MCF 10A (cell line): ENCODE data around the gene ZNF501. TPM values are rescaled to one million over a fixed set of nuclear protein-coding genes. Genes with fewer than 3 reads are reported as not detected.

Experiments
- BruUV-seq: library from RNA; stranded (reverse); fragments of 400-500 nt; replicated peaks from 2 replicates; lab custom pipeline; 2021; lab: Mats Ljungman, UMichigan
- CTCF ChIA-PET: fragments of 300-600 bp; sonication (Branson Sonifier 250); formaldehyde crosslinking; extraction: SDS; loops from one replicate; lab custom pipeline; 2021; ENCODE audit warnings: antibody characterized with exemption, inconsistent platforms; lab: Yijun Ruan, JAX
- POLR2A ChIA-PET: fragments of 300-600, 350-650 bp; sonication (Branson Sonifier 250); formaldehyde crosslinking; extraction: SDS; loops from one replicate; lab custom pipeline; 2020; ENCODE audit warnings: antibody characterized with exemption, inconsistent platforms; lab: Yijun Ruan, JAX
- DNase-seq: peaks from one replicate; pipeline ENCODE4 v3.0.0-alpha.2; 2018; ENCODE audit not compliant: unreplicated experiment
- H3K27ac Mint-ChIP-seq: one replicate; pipeline ENCODE4 v1.8.0; 2022; ENCODE audit warnings: mild to moderate bottlenecking, low read depth, mixed read lengths; ENCODE audit not compliant: unreplicated experiment
- H3K27me3 Mint-ChIP-seq: one replicate; pipeline ENCODE4 v1.8.0; 2022; ENCODE audit warnings: mixed read lengths; ENCODE audit not compliant: insufficient read depth, unreplicated experiment
- H3K36me3 Mint-ChIP-seq: one replicate; pipeline ENCODE4 v1.8.0; 2022; ENCODE audit warnings: mild to moderate bottlenecking, moderate library complexity, mixed read lengths; ENCODE audit not compliant: insufficient read depth, unreplicated experiment
- H3K4me1 Mint-ChIP-seq: one replicate; pipeline ENCODE4 v1.8.0; 2022; ENCODE audit warnings: mixed read lengths; ENCODE audit not compliant: insufficient read depth, unreplicated experiment
- H3K4me3 Mint-ChIP-seq: one replicate; pipeline ENCODE4 v1.8.0; 2022; ENCODE audit warnings: mild to moderate bottlenecking, moderate library complexity, mixed read lengths; ENCODE audit not compliant: unreplicated experiment
- H3K9me3 Mint-ChIP-seq: one replicate; pipeline ENCODE4 v1.8.0; 2022; ENCODE audit warnings: mixed read lengths; ENCODE audit not compliant: unreplicated experiment
- CTCF ChIP-seq: fragments of 200-600 bp; IDR thresholded peaks from one replicate; pipeline ENCODE4 v1.8.0; 2022; ENCODE audit warnings: antibody characterized with exemption, mild to moderate bottlenecking; ENCODE audit not compliant: unreplicated experiment
- intact Hi-C: fragments of 100-400 bp; cut with micrococcal nuclease; formaldehyde crosslinking; loops from 2 replicates; pipeline ENCODE4 v1.14.1; 2022
- total RNA-seq: library from RNA; stranded (reverse); gene quantifications from 2 replicates; pipeline ENCODE4 v1.2.3, GENCODE V29; 2022

The ZNF501 gene
- total RNA-seq, 1 experiment from 2014 or later = 0.40 TPM

- no TSS peak for BruUV-seq
- ChIA-PET CTCF (interaction anchor here (0.7 kb wide), 1 partner anchor 100 kb away, joined by 3 read pairs; no protein-coding TSS in a partner anchor), POLR2A (no interaction called here)
- Mint-ChIP-seq H3K27ac (no peak overlapping the region), H3K27me3 (no peaks in the 10 kb centered on the region), H3K4me1 (no peaks in the 10 kb centered on the region), H3K4me3 (no peak overlapping the region), H3K36me3 (no peaks in the 10 kb centered on the region), H3K9me3 (peaks cover 21% of the 10 kb centered on the region)
- intact Hi-C loops = no loop called here
- DNase-seq = no peak
- no peak for TF ChIP-seq CTCF
Measured at GRCh38 chr3:44685128-44685800, 44.2 kb upstream of the ZNF501 start.

GRCh38 chr3:44687898-44688297 is 41.5 kb upstream of the ZNF501 start:
- H3K27me3 Mint-ChIP-seq = no peaks in the 10 kb centered on the region
- intact Hi-C loops = no loop called here
- H3K9me3 Mint-ChIP-seq = peaks cover 21% of the 10 kb centered on the region
- ChIA-PET CTCF (no interaction called here), POLR2A (no interaction called here)
- BruUV-seq = no TSS peak
- H3K4me1 Mint-ChIP-seq = no peaks in the 10 kb centered on the region
- no peak overlapping the region for H3K27ac Mint-ChIP-seq
- no peaks in the 10 kb centered on the region for H3K36me3 Mint-ChIP-seq
- no peak for TF ChIP-seq CTCF
- no peak for DNase-seq
- H3K4me3 Mint-ChIP-seq = no peak overlapping the region

- peak within 1 kb of the TSS; percentile 33 for H3K27ac Mint-ChIP-seq
- peaks cover 8% of the 10 kb centered on the region for H3K9me3 Mint-ChIP-seq
- ChIA-PET CTCF (interaction anchor here (0.7 kb wide), 1 partner anchor 260 kb away, joined by 3 read pairs; no protein-coding TSS in a partner anchor), POLR2A (interaction anchor here (0.6 kb wide), 1 partner anchor 12 kb away, joined by 3 read pairs; no protein-coding TSS in a partner anchor)
- intact Hi-C loops = no loop called here
- H3K36me3 Mint-ChIP-seq = no peaks in the 10 kb centered on the region
- H3K4me1 Mint-ChIP-seq = no peaks in the 10 kb centered on the region
- H3K4me3 Mint-ChIP-seq = peak within 1 kb of the TSS; percentile 84
- H3K27me3 Mint-ChIP-seq = no peaks in the 10 kb centered on the region
- TF ChIP-seq CTCF = no peak
- peak; percentile 52 for DNase-seq
- BruUV-seq = no TSS peak
Measured at GRCh38 chr3:44712455-44713075, 16.9 kb upstream of the ZNF501 start, which contains the start of gene ZNF502. TSS of gene ZNF502 (plus strand) at chr3:44712660. CDS start at chr3:44720262, 7,602 bp downstream.
